Spinal cord (tissue), 10 donors: ENCODE results near the gene MACROD2. TPM values are rescaled to one million over a fixed set of nuclear protein-coding genes. Genes with fewer than 3 reads are reported as not detected.
A peak's percentile ranks its signal among the peaks of the same experiment; 100 is the strongest.
"Not testable (repeated sequence)": the region's sequence is repeated elsewhere in the genome, so short reads cannot be mapped to it uniquely, and the experiment has no call there.

Experiments
- DNase-seq, 6 donors: peaks; one replicate each; pipeline versions ENCODE4 v3.0.0 to v3.0.0-alpha.2; 2013 to 2015; ENCODE audit warnings: low spot score in 6 of 6, low read depth in 4 of 6
- H3K27ac ChIP-seq: one replicate; pipeline ENCODE4 v1.5.1; 2013; ENCODE audit warnings: low read depth, low read length, control low read depth
- H3K27me3 ChIP-seq: one replicate; pipeline ENCODE4 v1.6.1; 2013; ENCODE audit warnings: low read length; ENCODE audit not compliant: control insufficient read depth, insufficient read depth
- H3K36me3 ChIP-seq: one replicate; pipeline ENCODE4 v1.6.1; 2013; ENCODE audit warnings: low read length; ENCODE audit not compliant: control insufficient read depth, insufficient read depth
- H3K4me1 ChIP-seq: one replicate; pipeline ENCODE4 v1.6.1; 2013; ENCODE audit warnings: low read length; ENCODE audit not compliant: control insufficient read depth, insufficient read depth
- H3K4me3 ChIP-seq: one replicate; pipeline ENCODE4 v1.5.1; 2013; ENCODE audit warnings: low read depth, low read length, control low read depth
- H3K9me3 ChIP-seq: one replicate; pipeline ENCODE4 v1.6.1; 2013; ENCODE audit warnings: low read length; ENCODE audit not compliant: control insufficient read depth, insufficient read depth
- WGBS: methylation state at CpG from one replicate; pipeline ENCODE4 v1.1.5; 2013; ENCODE audit warnings: missing lambda C conversion rate; ENCODE audit not compliant: insufficient coverage; 5-methylcytosine and 5-hydroxymethylcytosine counted together
- polyA plus RNA-seq, 2 donors: library from polyadenylated mRNA; unstranded; fragments of 120-200 nt; gene quantifications; one replicate each; pipeline ENCODE4 v1.2.1, GENCODE V29; 2013; ENCODE audit not compliant: insufficient read length in 2 of 2
- total RNA-seq, 2 donors: library from RNA; depleted of rRNA in 1 of 2; stranded (reverse); fragments of 120-200 nt in 1 of 2; fragments of >200 nt in 1 of 2; gene quantifications; one replicate each; pipeline versions ENCODE4 v1.2.3 to v1.2.4, GENCODE V29; 2013 to 2014
- donor health status: healthy.

MACROD2 gene
- total and polyA plus RNA-seq, 4 donors, result 16.2 to 34.0 (median 23.6) TPM

DNA sequence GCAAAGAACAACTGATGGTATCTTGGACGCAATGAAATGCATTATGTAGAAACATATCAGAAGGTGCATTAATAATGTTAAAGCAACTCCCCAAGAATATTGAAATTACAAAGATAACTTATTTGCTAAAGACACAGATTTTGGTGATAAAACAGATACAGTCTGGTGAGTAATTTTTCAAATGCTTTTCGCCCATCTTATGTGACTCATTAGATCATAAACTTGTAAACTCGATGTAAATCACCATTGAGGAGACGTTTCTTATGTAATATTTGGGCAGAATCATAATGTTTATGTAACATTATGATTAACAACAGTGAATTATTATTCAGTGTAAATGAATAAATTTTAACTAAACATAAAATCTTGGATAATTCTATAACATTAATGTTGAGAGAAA lies 1969.8 kb downstream of the MACROD2 start:
- Histone ChIP-seq H3K9me3 (no peaks in the 10 kb centered on the region), H3K27me3 (no peaks in the 10 kb centered on the region), H3K27ac (no peak overlapping the region), H3K4me1 (no peaks in the 10 kb centered on the region), H3K4me3 (no peak overlapping the region), H3K36me3 (no peaks in the 10 kb centered on the region)
- no CpG with 5 or more reads among the region's 4 CpGs for WGBS
- DNase-seq, result no peak

DNA sequence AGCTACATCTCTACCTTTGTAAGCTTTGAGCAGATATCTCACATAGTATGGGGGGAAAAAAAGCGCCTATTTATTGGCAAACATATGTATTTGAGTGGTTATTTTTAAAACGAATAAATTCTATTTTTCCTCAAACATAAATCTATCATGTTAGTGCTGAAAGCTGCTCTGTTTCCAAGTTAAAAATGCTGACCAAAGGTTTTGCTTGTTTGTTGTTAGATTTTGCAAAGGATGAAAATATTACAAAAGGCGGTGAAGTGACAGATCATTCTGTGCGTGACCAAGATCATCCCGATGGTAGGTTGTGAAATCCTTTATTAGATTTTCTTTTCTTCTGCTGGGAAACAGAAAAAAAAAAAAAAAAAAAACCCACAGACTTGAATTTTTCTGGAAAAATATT lies 1972.0 kb downstream of the MACROD2 start:
- Histone ChIP-seq H3K4me3 (no peak overlapping the region), H3K27ac (no peak overlapping the region), H3K36me3 (no peaks in the 10 kb centered on the region), H3K27me3 (no peaks in the 10 kb centered on the region), H3K9me3 (no peaks in the 10 kb centered on the region), H3K4me1 (no peaks in the 10 kb centered on the region)
- no CpG with 5 or more reads among the region's 5 CpGs for WGBS
- DNase-seq, result no peak

DNA sequence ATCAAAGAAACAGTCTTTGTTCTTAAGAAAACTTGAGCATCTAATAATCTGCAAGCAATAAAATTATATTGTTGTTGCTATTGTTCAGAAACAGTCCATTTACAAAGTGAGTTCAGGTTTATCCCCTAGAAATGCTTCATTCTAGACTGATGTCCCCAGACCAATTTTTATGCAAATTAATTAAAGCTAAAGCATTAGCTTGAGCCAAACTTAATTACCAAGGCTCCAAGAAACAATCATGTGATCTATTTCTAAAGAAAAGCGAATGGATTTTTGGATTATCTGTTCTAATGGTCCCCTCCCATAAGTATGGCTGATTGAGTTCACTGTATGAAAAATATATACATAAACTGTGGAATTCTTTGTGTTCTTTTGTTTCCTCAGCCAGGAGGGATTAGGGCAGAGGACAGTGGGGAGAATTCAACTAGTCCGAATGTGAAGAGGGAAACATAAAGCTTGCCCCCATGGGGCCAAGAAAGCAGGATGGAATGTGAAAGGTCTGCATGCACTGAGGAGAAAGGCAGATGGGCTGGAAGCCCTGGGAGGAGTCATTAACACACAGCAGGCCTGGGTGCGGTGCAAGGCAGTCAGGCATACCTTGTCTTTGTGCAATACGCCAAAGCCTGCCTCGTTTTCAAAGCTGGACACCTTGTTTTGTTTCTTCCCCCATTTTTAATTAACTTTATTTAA lies 1980.9 kb downstream of the MACROD2 start:
- DNase-seq, result peak in 2 of 6 donors; percentile 16 to 32
- Histone ChIP-seq H3K9me3 (no peaks in the 10 kb centered on the region), H3K4me3 (no peak overlapping the region), H3K27me3 (no peaks in the 10 kb centered on the region), H3K36me3 (no peaks in the 10 kb centered on the region), H3K4me1 (no peaks in the 10 kb centered on the region), H3K27ac (no peak overlapping the region)
- WGBS, result 7% methylated on average over 2 of the region's 5 CpGs

DNA sequence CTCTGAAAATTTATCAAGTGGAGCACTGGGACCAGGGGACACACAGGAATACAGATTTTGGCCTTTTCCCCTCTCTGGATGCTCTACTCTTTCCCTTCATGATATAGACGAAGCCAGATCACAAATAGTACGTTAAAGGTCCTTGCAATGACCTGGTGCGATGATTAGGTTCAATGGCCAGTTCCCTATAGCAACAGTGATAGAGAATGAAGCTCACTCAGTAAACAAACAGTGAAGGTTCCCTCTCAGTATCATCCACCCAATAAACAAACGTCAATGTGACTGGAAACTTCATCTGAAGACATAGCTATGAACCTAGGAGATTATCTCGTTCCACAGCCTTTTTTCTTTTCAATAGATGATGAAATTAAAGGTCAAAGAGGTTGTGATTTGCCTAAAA lies 1981.7 kb downstream of the MACROD2 start:
- no CpG with 5 or more reads among the region's 5 CpGs for WGBS
- H3K9me3 ChIP-seq, result no peaks in the 10 kb centered on the region
- no peak for DNase-seq
- H3K4me3 ChIP-seq, result no peak overlapping the region
- H3K27ac ChIP-seq, result no peak overlapping the region
- H3K36me3 ChIP-seq, result no peaks in the 10 kb centered on the region
- no peaks in the 10 kb centered on the region for H3K27me3 ChIP-seq
- no peaks in the 10 kb centered on the region for H3K4me1 ChIP-seq

DNA sequence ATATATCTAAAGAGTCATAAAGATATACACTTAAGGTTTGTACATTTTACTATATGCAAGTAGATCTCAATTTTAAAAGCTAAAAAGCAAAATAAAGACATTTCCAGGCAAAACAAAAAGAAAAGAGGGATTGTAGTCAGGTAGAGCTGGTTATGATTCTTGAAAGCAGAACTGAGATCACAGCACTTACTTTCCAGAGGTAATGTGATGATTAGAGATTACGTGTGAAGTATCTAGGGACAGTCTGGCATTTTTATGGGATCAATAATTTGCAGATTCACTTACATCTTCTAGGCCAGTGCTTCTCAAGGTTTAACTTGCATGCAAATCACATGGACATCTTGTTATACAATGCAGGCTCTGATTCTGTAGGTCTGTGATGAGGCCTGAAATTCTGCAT lies 1982.4 kb downstream of the MACROD2 start:
- no peaks in the 10 kb centered on the region for H3K4me1 ChIP-seq
- DNase-seq, result no peak
- H3K9me3 ChIP-seq, result no peaks in the 10 kb centered on the region
- H3K36me3 ChIP-seq, result no peaks in the 10 kb centered on the region
- no peak overlapping the region for H3K4me3 ChIP-seq
- no peaks in the 10 kb centered on the region for H3K27me3 ChIP-seq
- no peak overlapping the region for H3K27ac ChIP-seq
- no CpG with 5 or more reads among the region's 1 CpG for WGBS

DNA sequence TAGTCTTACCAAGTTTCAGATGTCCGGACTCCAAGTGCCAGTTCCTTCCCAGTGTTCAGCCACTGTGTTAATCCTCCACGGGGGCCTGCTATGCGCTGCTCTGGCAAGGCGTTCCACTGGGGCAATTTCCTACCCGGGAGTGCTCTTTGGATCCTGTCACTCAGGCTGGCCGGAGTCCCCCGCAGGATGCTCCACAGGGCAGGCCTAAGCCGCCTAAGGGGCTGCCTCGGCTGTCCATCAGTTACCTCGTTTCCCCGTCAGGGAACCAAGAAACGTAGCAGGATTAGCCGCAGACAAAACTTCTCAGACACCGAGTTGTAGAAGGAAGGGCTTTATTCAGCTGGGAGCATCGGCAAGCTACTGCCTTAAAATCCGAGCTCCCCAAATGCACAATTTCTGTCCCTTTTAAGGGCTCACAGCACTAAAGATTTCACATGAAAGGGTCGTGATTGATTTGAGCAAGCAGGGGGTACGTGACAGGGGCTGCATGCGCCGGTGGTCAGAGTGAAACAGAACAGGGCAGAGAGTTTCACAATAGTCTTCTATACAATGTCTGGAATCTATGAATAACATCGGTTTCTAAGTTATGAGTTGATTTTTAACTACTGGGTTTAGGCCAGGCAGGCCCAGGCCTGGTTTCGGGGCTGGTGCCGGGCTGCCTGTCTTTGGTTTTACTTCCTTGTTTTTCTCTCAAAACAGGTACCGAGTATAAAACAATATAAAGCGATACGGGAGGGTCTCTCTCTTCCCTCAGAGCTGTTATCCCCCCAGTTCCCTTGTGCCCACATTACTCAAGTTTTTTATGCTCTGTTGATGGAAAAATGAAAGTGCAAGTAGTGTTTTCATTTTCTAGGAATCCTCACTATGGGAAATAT lies 1990.4 kb downstream of the MACROD2 start:
- not testable (repeated sequence) for H3K9me3 ChIP-seq, H3K27me3 ChIP-seq
- WGBS, result 92% methylated on average over 7 of the region's 26 CpGs

DNA sequence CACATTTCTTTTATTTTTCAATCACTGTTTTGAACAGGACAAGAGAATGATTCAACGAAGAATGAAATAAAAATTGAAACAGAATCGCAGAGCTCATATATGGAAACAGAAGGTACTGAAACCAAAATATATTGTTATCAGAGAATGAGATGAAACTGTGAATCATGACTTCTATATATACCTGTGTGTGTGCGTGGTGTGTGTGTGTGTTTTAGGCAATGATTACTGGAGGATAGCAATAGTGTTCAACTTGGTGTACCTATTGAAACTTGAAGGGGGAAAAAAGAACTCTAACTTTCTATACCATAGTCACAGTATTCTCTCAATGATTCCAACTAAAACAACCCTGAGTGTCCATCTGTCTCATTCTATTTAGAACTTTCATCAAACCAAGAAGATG lies 1991.4 kb downstream of the MACROD2 start:
- no peaks in the 10 kb centered on the region for H3K36me3 ChIP-seq
- no peak for DNase-seq
- H3K27ac ChIP-seq, result no peak overlapping the region
- no peaks in the 10 kb centered on the region for H3K4me1 ChIP-seq
- no peaks in the 10 kb centered on the region for H3K27me3 ChIP-seq
- no CpG with 5 or more reads among the region's 3 CpGs for WGBS
- no peaks in the 10 kb centered on the region for H3K9me3 ChIP-seq
- H3K4me3 ChIP-seq, result no peak overlapping the region

More for the DNA sequence above, 1990.4 kb downstream of the MACROD2 start:
- not testable (repeated sequence) for H3K4me1 ChIP-seq, DNase-seq, H3K27ac ChIP-seq, H3K4me3 ChIP-seq, H3K36me3 ChIP-seq

DNA sequence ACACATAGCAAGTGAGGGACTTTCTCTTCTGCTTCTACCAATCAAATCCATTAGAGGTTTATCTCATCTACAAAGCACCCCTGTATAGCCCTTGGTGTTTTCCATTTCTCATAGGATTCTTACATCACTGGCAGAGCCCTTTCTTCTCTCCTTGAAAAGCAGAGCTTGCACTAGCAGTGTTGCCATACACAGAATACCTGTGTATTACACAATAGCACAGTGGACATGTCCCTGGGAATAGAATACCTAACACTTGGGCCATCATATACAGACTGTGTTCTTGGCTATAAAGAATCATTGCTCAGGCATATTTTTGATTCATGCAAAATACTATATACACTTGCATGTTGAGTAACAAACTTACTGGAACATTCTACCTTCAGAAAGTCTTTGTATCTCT lies 1996.0 kb downstream of the MACROD2 start:
- H3K27ac ChIP-seq, result no peak overlapping the region
- no peak for DNase-seq
- H3K27me3 ChIP-seq, result no peaks in the 10 kb centered on the region
- no peaks in the 10 kb centered on the region for H3K4me1 ChIP-seq
- H3K9me3 ChIP-seq, result no peaks in the 10 kb centered on the region
- H3K4me3 ChIP-seq, result no peak overlapping the region
- H3K36me3 ChIP-seq, result no peaks in the 10 kb centered on the region

DNA sequence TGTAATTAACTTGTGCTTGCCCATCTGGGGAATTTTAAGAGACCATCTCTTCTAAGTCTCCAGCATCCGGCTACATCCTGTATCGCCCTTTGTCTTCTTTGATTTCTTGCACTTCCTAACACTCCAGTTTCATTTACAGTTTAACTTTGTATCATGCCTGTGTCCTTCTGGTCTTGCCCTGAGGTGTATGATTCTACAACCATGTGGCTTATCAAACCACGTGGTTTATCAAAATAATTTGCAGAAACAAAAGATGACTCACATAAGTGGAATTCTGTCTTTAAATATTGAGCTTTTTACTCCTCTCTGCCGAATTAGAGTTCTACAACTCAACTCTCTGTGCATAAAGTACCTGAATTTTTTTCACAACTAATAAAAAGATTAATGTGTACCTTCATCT lies 1997.2 kb downstream of the MACROD2 start:
- no peak for DNase-seq
- Histone ChIP-seq H3K9me3 (peaks cover 2% of the 10 kb centered on the region), H3K4me1 (no peaks in the 10 kb centered on the region), H3K36me3 (no peaks in the 10 kb centered on the region), H3K27me3 (no peaks in the 10 kb centered on the region), H3K27ac (no peak overlapping the region), H3K4me3 (no peak overlapping the region)
- WGBS, result 100% methylated on average over 2 of the region's 4 CpGs

DNA sequence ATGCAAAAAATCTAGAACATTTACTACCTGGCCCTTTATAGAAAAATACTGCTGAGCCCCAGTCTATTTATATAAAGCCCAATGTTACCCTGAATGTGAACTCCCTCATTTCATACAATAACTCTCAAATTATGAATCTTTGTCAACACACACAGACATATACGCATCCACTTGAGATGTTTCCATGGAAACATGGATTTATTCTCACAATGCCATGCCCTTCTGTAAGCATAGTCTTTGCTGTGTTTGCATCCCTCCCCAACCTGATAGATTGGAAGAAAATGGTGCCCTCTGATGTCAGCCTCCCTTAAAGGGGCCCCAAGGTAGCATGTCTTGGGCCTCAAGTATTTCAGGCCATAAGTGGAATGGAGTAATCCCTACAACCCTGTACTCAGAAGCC lies 2004.8 kb downstream of the MACROD2 start:
- no CpG with 5 or more reads among the region's 1 CpG for WGBS
- H3K4me3 ChIP-seq, result no peak overlapping the region
- H3K9me3 ChIP-seq, result peaks cover 2% of the 10 kb centered on the region
- no peak overlapping the region for H3K27ac ChIP-seq
- peaks cover 4% of the 10 kb centered on the region for H3K4me1 ChIP-seq
- H3K36me3 ChIP-seq, result no peaks in the 10 kb centered on the region
- no peaks in the 10 kb centered on the region for H3K27me3 ChIP-seq
- no peak for DNase-seq
